Neural progenitor cell (in vitro differentiated cells): ENCODE results near the gene MIER3.

Source experiments
- EZH2 ChIP-seq: fragments of 200-600 bp; sonication (generic); IDR thresholded peaks from 2 replicates; pipeline ENCODE4 v1.6.1; 2017; ENCODE audit warnings: antibody characterized with exemption, mild to moderate bottlenecking, moderate library complexity
- TF ChIP-seq, protein P1 (sequence below): fragments of 200-600 bp; sonication (generic); IDR thresholded peaks from 2 replicates; pipeline ENCODE4 v1.5.1; 2017; ENCODE audit warnings: antibody characterized with exemption, mild to moderate bottlenecking

DNA sequence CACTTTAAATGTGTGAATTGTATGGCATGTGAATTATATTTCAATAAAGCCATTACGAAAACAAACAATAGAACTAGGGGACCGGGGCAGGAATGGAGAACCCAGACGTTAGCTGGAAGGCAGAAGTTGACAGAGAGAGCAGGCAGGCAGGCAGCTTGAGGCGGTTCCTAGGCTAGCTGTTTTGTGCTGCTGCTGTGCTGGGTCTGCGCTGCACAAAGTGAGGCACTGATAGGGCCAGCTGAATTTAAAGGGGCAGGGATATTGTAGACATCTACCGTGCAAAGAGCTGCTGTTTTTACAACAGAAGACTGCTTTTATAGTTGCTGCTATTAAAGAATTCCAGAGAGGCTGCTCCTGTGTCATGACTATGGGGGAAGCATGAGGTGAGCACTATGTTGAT lies 21.6 kb upstream of the MIER3 start:
- TF ChIP-seq, protein P1, sequence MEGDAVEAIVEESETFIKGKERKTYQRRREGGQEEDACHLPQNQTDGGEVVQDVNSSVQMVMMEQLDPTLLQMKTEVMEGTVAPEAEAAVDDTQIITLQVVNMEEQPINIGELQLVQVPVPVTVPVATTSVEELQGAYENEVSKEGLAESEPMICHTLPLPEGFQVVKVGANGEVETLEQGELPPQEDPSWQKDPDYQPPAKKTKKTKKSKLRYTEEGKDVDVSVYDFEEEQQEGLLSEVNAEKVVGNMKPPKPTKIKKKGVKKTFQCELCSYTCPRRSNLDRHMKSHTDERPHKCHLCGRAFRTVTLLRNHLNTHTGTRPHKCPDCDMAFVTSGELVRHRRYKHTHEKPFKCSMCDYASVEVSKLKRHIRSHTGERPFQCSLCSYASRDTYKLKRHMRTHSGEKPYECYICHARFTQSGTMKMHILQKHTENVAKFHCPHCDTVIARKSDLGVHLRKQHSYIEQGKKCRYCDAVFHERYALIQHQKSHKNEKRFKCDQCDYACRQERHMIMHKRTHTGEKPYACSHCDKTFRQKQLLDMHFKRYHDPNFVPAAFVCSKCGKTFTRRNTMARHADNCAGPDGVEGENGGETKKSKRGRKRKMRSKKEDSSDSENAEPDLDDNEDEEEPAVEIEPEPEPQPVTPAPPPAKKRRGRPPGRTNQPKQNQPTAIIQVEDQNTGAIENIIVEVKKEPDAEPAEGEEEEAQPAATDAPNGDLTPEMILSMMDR, result no peak
- no peak for TF ChIP-seq EZH2
